Trophoblast cell (in vitro differentiated cells and primary cell): ENCODE measurements around the gene TMEM101.

Source experiments
- DNase-seq, 2 donors: peaks; one replicate each; pipeline ENCODE4 v3.0.0-alpha.2; 2016
- H2AFZ ChIP-seq: 2 replicates; pipeline ENCODE4 v1.6.1; 2013; ENCODE audit warnings: low read length, moderate library complexity, mild to moderate bottlenecking; ENCODE audit not compliant: insufficient read depth, poor library complexity
- H2AK5ac ChIP-seq: 2 replicates; pipeline ENCODE4 v1.6.1; 2013; ENCODE audit warnings: mild to moderate bottlenecking, low read length
- H2BK120ac ChIP-seq: 2 replicates; pipeline ENCODE4 v1.6.1; 2013; ENCODE audit warnings: low read length, mild to moderate bottlenecking, moderate library complexity; ENCODE audit not compliant: insufficient read depth, poor library complexity
- H2BK12ac ChIP-seq: 2 replicates; pipeline ENCODE4 v1.6.1; 2013; ENCODE audit warnings: mild to moderate bottlenecking, low read length, moderate library complexity
- H2BK5ac ChIP-seq: 2 replicates; pipeline ENCODE4 v1.6.1; 2013; ENCODE audit warnings: low read length, low read depth, moderate library complexity, mild to moderate bottlenecking; ENCODE audit not compliant: poor library complexity
- H3K14ac ChIP-seq: 2 replicates; pipeline ENCODE4 v1.6.1; 2013; ENCODE audit warnings: mild to moderate bottlenecking, low read length
- H3K18ac ChIP-seq: 2 replicates; pipeline ENCODE4 v1.6.1; 2013; ENCODE audit warnings: mild to moderate bottlenecking, low read length
- H3K23ac ChIP-seq: 2 replicates; pipeline ENCODE4 v1.6.1; 2013; ENCODE audit warnings: low read length
- H3K27ac ChIP-seq: 2 replicates; pipeline ENCODE4 v1.5.1; 2013; ENCODE audit warnings: low read depth, mild to moderate bottlenecking, inconsistent platforms, low read length, moderate library complexity
- H3K27me3 ChIP-seq: 2 replicates; pipeline ENCODE4 v1.6.1; 2013; ENCODE audit warnings: inconsistent platforms, mild to moderate bottlenecking, low read length, moderate library complexity; ENCODE audit not compliant: insufficient read depth
- H3K36me3 ChIP-seq, 2 experiments: 1 replicate in 1 of 2; 2 replicates in 1 of 2; pipeline ENCODE4 v1.6.1; 2013; ENCODE audit warnings: low read length in 2 of 2, mild to moderate bottlenecking in 2 of 2, moderate library complexity in 1 of 2; ENCODE audit not compliant: insufficient read depth in 2 of 2, control insufficient read depth in 1 of 2
- H3K4ac ChIP-seq: 2 replicates; pipeline ENCODE4 v1.6.1; 2013; ENCODE audit warnings: low read depth, mild to moderate bottlenecking, low read length, moderate library complexity
- H3K4me1 ChIP-seq, 2 experiments: 1 replicate in 1 of 2; 2 replicates in 1 of 2; pipeline ENCODE4 v1.6.1; 2013; ENCODE audit warnings: low read length in 2 of 2, mild to moderate bottlenecking in 2 of 2, moderate library complexity in 1 of 2; ENCODE audit not compliant: insufficient read depth in 2 of 2, control insufficient read depth in 1 of 2
- H3K4me2 ChIP-seq: 2 replicates; pipeline ENCODE4 v1.6.1; 2013; ENCODE audit warnings: inconsistent platforms, mild to moderate bottlenecking, low read length, moderate library complexity
- H3K4me3 ChIP-seq: 2 replicates; pipeline ENCODE4 v1.5.1; 2013; ENCODE audit warnings: mild to moderate bottlenecking, low read depth, low read length, inconsistent platforms
- H3K79me1 ChIP-seq: one replicate; pipeline ENCODE4 v1.6.1; 2013; ENCODE audit warnings: low read length
- H3K79me2 ChIP-seq: 2 replicates; pipeline ENCODE4 v1.6.1; 2013; ENCODE audit warnings: low read length, mild to moderate bottlenecking; ENCODE audit not compliant: control insufficient read depth, insufficient read depth, poor library complexity
- H3K9ac ChIP-seq: 2 replicates; pipeline ENCODE4 v1.6.1; 2013; ENCODE audit warnings: mild to moderate bottlenecking, low read length
- H3K9me3 ChIP-seq: 2 replicates; pipeline ENCODE4 v1.6.1; 2013; ENCODE audit warnings: low read depth, mild to moderate bottlenecking, control low read depth, inconsistent platforms, low read length; ENCODE audit not compliant: insufficient read depth
- H4K12ac ChIP-seq: 2 replicates; pipeline ENCODE4 v1.6.1; 2013; ENCODE audit warnings: low read depth, mild to moderate bottlenecking, low read length, moderate library complexity
- H4K8ac ChIP-seq: 2 replicates; pipeline ENCODE4 v1.6.1; 2013; ENCODE audit warnings: low read depth, mild to moderate bottlenecking, low read length, moderate library complexity
- H4K91ac ChIP-seq: one replicate; pipeline ENCODE4 v1.6.1; 2013; ENCODE audit warnings: low read depth, mild to moderate bottlenecking, low read length, moderate library complexity
- WGBS: extraction: QIAGEN DNeasy Blood & Tissue Kit; methylation state at CpG from one replicate; pipeline ENCODE4 v1.1.7; 2013; ENCODE audit warnings: missing lambda C conversion rate; ENCODE audit not compliant: insufficient read length, insufficient coverage; ENCODE audit errors: extremely low coverage; 5-methylcytosine and 5-hydroxymethylcytosine counted together

TMEM101 gene

GRCh38 chr17:43970366-43970765, 44.4 kb downstream of the TMEM101 start:
- H3K79me1 ChIP-seq, result no peaks in the 10 kb centered on the region
- no peaks in the 10 kb centered on the region for H3K36me3 ChIP-seq
- no peak overlapping the region for H2BK120ac ChIP-seq
- H2AFZ ChIP-seq, result no peak overlapping the region
- DNase-seq, result no peak
- H3K4me3 ChIP-seq, result no peak overlapping the region
- H3K18ac ChIP-seq, result no peak overlapping the region
- no peak overlapping the region for H4K91ac ChIP-seq
- no peak overlapping the region for H3K23ac ChIP-seq
- WGBS, result no CpG with 5 or more reads among the region's 4 CpGs
- no peak overlapping the region for H3K4me2 ChIP-seq
- no peak overlapping the region for H3K27ac ChIP-seq
- no peak overlapping the region for H4K12ac ChIP-seq
- no peak overlapping the region for H2BK12ac ChIP-seq
- H3K4me1 ChIP-seq, result peaks cover 0 to 2% of the 10 kb centered on the region in 2 experiments
- H3K9me3 ChIP-seq, result no peaks in the 10 kb centered on the region
- H3K14ac ChIP-seq, result no peak overlapping the region
- no peak overlapping the region for H3K9ac ChIP-seq
- H3K4ac ChIP-seq, result no peak overlapping the region
- no peaks in the 10 kb centered on the region for H3K79me2 ChIP-seq
- H2AK5ac ChIP-seq, result no peak overlapping the region
- no peaks in the 10 kb centered on the region for H3K27me3 ChIP-seq
- H4K8ac ChIP-seq, result no peak overlapping the region
- no peak overlapping the region for H2BK5ac ChIP-seq

- Histone ChIP-seq H2BK12ac (no peak overlapping the region), H2AFZ (no peak overlapping the region), H3K79me2 (no peaks in the 10 kb centered on the region), H2AK5ac (no peak overlapping the region), H3K27me3 (no peaks in the 10 kb centered on the region), H3K23ac (no peak overlapping the region), H3K9me3 (no peaks in the 10 kb centered on the region), H2BK120ac (no peak overlapping the region), H3K9ac (no peak overlapping the region), H3K18ac (no peak overlapping the region), H2BK5ac (no peak overlapping the region), H3K36me3 (no peaks in the 10 kb centered on the region), H3K79me1 (no peaks in the 10 kb centered on the region), H3K14ac (no peak overlapping the region), H3K4ac (no peak overlapping the region), H4K8ac (no peak overlapping the region), H3K4me1 (peaks cover 0 to 2% of the 10 kb centered on the region in 2 experiments), H3K27ac (no peak overlapping the region), H4K91ac (no peak overlapping the region), H4K12ac (no peak overlapping the region), H3K4me2 (no peak overlapping the region), H3K4me3 (no peak overlapping the region)
- DNase-seq, result no peak
- WGBS, result no CpG with 5 or more reads among the region's 9 CpGs
Measured at GRCh38 chr17:43967251-43967875, 47.4 kb downstream of the TMEM101 start.

- no peak overlapping the region for H2BK12ac ChIP-seq
- H4K91ac ChIP-seq, result no peak overlapping the region
- no peak overlapping the region for H3K23ac ChIP-seq
- no peak overlapping the region for H4K12ac ChIP-seq
- H3K9me3 ChIP-seq, result no peaks in the 10 kb centered on the region
- H4K8ac ChIP-seq, result no peak overlapping the region
- no peak overlapping the region for H2AFZ ChIP-seq
- H3K27me3 ChIP-seq, result no peaks in the 10 kb centered on the region
- no peak overlapping the region for H3K9ac ChIP-seq
- H2BK5ac ChIP-seq, result no peak overlapping the region
- no peak overlapping the region for H3K4ac ChIP-seq
- no peak overlapping the region for H2AK5ac ChIP-seq
- H3K18ac ChIP-seq, result no peak overlapping the region
- no peak overlapping the region for H3K4me3 ChIP-seq
- no peak overlapping the region for H3K27ac ChIP-seq
- no peaks in the 10 kb centered on the region for H3K36me3 ChIP-seq
- no peak overlapping the region for H3K4me2 ChIP-seq
- H2BK120ac ChIP-seq, result no peak overlapping the region
- peaks cover 0 to 2% of the 10 kb centered on the region in 2 experiments for H3K4me1 ChIP-seq
- no peak overlapping the region for H3K14ac ChIP-seq
- no peaks in the 10 kb centered on the region for H3K79me2 ChIP-seq
- H3K79me1 ChIP-seq, result no peaks in the 10 kb centered on the region
- DNase-seq, result peak; percentile 35 to 56
- no CpG with 5 or more reads among the region's 3 CpGs for WGBS
Measured at GRCh38 chr17:43966276-43966675, 48.5 kb downstream of the TMEM101 start.

DNA sequence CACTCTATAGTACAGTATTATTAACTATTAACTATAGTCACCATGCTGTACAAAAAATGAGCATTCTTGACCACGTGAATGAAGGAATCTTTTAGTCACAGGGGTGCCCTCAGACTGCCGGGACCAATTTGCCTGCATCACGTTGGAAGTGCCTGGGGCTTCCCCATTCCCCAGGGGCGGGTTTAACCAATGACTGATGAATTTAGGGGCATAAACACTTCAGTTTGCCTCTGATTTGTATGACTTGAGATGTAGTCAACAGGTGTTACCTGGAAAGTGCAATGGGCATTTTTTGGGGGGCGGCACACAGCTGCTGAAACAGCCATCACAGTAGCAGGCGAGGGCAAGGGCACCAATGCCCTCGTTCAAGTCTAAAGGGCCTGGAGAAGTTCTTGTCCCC, 52.3 kb downstream of the TMEM101 start:
- H3K4me3 ChIP-seq, result no peak overlapping the region
- H3K79me1 ChIP-seq, result no peaks in the 10 kb centered on the region
- no peak overlapping the region for H3K4me2 ChIP-seq
- H2BK5ac ChIP-seq, result no peak overlapping the region
- H2BK12ac ChIP-seq, result no peak overlapping the region
- no peaks in the 10 kb centered on the region for H3K36me3 ChIP-seq
- no peak overlapping the region for H4K8ac ChIP-seq
- H3K4me1 ChIP-seq, result peaks cover 0 to 2% of the 10 kb centered on the region in 2 experiments
- no peak overlapping the region for H4K12ac ChIP-seq
- no peak overlapping the region for H3K18ac ChIP-seq
- H3K9ac ChIP-seq, result no peak overlapping the region
- H3K23ac ChIP-seq, result no peak overlapping the region
- no peaks in the 10 kb centered on the region for H3K79me2 ChIP-seq
- no peak for DNase-seq
- no CpG with 5 or more reads among the region's 7 CpGs for WGBS
- no peak overlapping the region for H3K4ac ChIP-seq
- H4K91ac ChIP-seq, result no peak overlapping the region
- no peak overlapping the region for H2BK120ac ChIP-seq
- no peak overlapping the region for H2AFZ ChIP-seq
- no peak overlapping the region for H2AK5ac ChIP-seq
- no peak overlapping the region for H3K27ac ChIP-seq
- no peaks in the 10 kb centered on the region for H3K27me3 ChIP-seq
- H3K14ac ChIP-seq, result no peak overlapping the region
- H3K9me3 ChIP-seq, result no peaks in the 10 kb centered on the region
